IMR-90 (cell line): ENCODE measurements around the gene EBF3. TPM values are rescaled to one million over a fixed set of nuclear protein-coding genes. Genes with fewer than 3 reads are reported as not detected.

Experiments used
- ATAC-seq: fragments of 200-7000 bp; cut with Tn5 transposase; 2 replicates; pipeline ENCODE4 v1.9.1; 2020; ENCODE audit warnings: low read depth, mild to moderate bottlenecking, moderate library complexity
- BruUV-seq: library from RNA; stranded (reverse); fragments of 400-500 nt; replicated peaks from 2 replicates; lab custom pipeline; 2021; lab: Mats Ljungman, UMichigan
- CTCF ChIA-PET: fragments of 300-600 bp; formaldehyde crosslinking; extraction: SDS; loops from one replicate; lab custom pipeline; 2021; ENCODE audit warnings: antibody characterized with exemption; lab: Yijun Ruan, JAX
- POLR2A ChIA-PET: fragments of 300-600 bp; sonication (Branson Sonifier 250); formaldehyde crosslinking; loops from one replicate; lab custom pipeline; 2022; ENCODE audit warnings: antibody characterized with exemption; ENCODE audit not compliant: unreplicated experiment; lab: Charles Lee
- DNase-seq: peaks from one replicate; pipeline ENCODE4 v3.0.0; 2013
- H2AFZ ChIP-seq: replicated peaks from 2 replicates; pipeline ENCODE3; 2013; ENCODE audit warnings: low read length, mild to moderate bottlenecking; ENCODE audit not compliant: poor library complexity
- H2AK5ac ChIP-seq: 2 replicates; pipeline ENCODE4 v1.6.1; 2013; ENCODE audit warnings: low read depth, low read length, inconsistent platforms
- H2AK9ac ChIP-seq: replicated peaks from 2 replicates; pipeline ENCODE3; 2013; ENCODE audit warnings: mild to moderate bottlenecking, low read depth, low read length, moderate library complexity; ENCODE audit not compliant: poor library complexity
- H2BK120ac ChIP-seq: 2 replicates; pipeline ENCODE4 v1.6.1; 2013; ENCODE audit warnings: low read depth, low read length, inconsistent platforms
- H2BK15ac ChIP-seq: 3 replicates; pipeline ENCODE4 v1.6.1; 2013; ENCODE audit warnings: low read depth, low read length, inconsistent platforms
- H2BK20ac ChIP-seq: 2 replicates; pipeline ENCODE4 v1.6.1; 2013; ENCODE audit warnings: low read depth, mild to moderate bottlenecking, inconsistent platforms, low read length, moderate library complexity
- H2BK5ac ChIP-seq: 2 replicates; pipeline ENCODE4 v1.6.1; 2013; ENCODE audit warnings: mild to moderate bottlenecking, low read depth, low read length, inconsistent platforms; ENCODE audit not compliant: poor library complexity, severe bottlenecking
- H3K14ac ChIP-seq: replicated peaks from 2 replicates; pipeline ENCODE4 v1.6.1; 2013; ENCODE audit warnings: low read depth, low read length, inconsistent platforms
- H3K18ac ChIP-seq: 2 replicates; pipeline ENCODE4 v1.6.1; 2013; ENCODE audit warnings: low read depth, low read length, control low read depth
- H3K23ac ChIP-seq: 2 replicates; pipeline ENCODE4 v1.6.1; 2013; ENCODE audit warnings: low read depth, low read length, inconsistent platforms
- H3K27ac ChIP-seq: 2 replicates; pipeline ENCODE4 v1.5.1; 2013; ENCODE audit warnings: mild to moderate bottlenecking, control low read depth, low read length; ENCODE audit not compliant: insufficient read depth
- H3K27me3 ChIP-seq: 2 replicates; pipeline ENCODE4 v1.6.1; 2013; ENCODE audit warnings: low read length; ENCODE audit not compliant: control insufficient read depth, insufficient read depth
- H3K36me3 ChIP-seq: 2 replicates; pipeline ENCODE4 v1.6.1; 2013; ENCODE audit warnings: low read length, mixed read lengths; ENCODE audit not compliant: control insufficient read depth, insufficient read depth
- H3K4ac ChIP-seq: 2 replicates; pipeline ENCODE4 v1.6.1; 2013; ENCODE audit warnings: low read depth, low read length, inconsistent platforms
- H3K4me1 ChIP-seq: 2 replicates; pipeline ENCODE4 v1.6.1; 2013; ENCODE audit warnings: low read length, mixed read lengths; ENCODE audit not compliant: control insufficient read depth, insufficient read depth
- H3K4me2 ChIP-seq: 2 replicates; pipeline ENCODE4 v1.6.1; 2013; ENCODE audit warnings: low read depth, mild to moderate bottlenecking, control low read depth, low read length, moderate library complexity
- H3K4me3 ChIP-seq: 2 replicates; pipeline ENCODE4 v1.5.1; 2013; ENCODE audit warnings: low read depth, mild to moderate bottlenecking, control low read depth, low read length, moderate library complexity; ENCODE audit not compliant: insufficient read depth
- H3K56ac ChIP-seq: 2 replicates; pipeline ENCODE4 v1.6.1; 2013; ENCODE audit warnings: low read length, inconsistent platforms; ENCODE audit not compliant: insufficient read depth; ENCODE audit errors: extremely low read depth
- H3K79me1 ChIP-seq, 2 experiments: 2 replicates each; pipeline ENCODE4 v1.6.1; 2013; ENCODE audit warnings: low read length in 2 of 2, inconsistent platforms in 1 of 2, low read depth in 1 of 2
- H3K9ac ChIP-seq: 2 replicates; pipeline ENCODE4 v1.6.1; 2013; ENCODE audit warnings: low read depth, low read length, control low read depth
- H3K9me1 ChIP-seq: 2 replicates; pipeline ENCODE4 v1.6.1; 2013; ENCODE audit warnings: low read length, inconsistent platforms; ENCODE audit not compliant: insufficient read depth
- H3K9me3 ChIP-seq: 2 replicates; pipeline ENCODE4 v1.6.1; 2013; ENCODE audit warnings: low read length; ENCODE audit not compliant: control insufficient read depth, insufficient read depth
- H4K20me1 ChIP-seq: 2 replicates; pipeline ENCODE4 v1.6.1; 2013; ENCODE audit warnings: low read length, inconsistent platforms; ENCODE audit not compliant: insufficient read depth
- H4K5ac ChIP-seq: 2 replicates; pipeline ENCODE4 v1.6.1; 2013; ENCODE audit warnings: mild to moderate bottlenecking, low read depth, low read length, control low read depth
- H4K8ac ChIP-seq, 2 experiments: 2 replicates each; pipeline ENCODE4 v1.6.1; 2013; ENCODE audit warnings: low read depth in 2 of 2, low read length in 2 of 2, control low read depth in 1 of 2, inconsistent platforms in 1 of 2
- H4K91ac ChIP-seq: 2 replicates; pipeline ENCODE4 v1.6.1; 2013; ENCODE audit warnings: low read depth, low read length, inconsistent platforms; ENCODE audit not compliant: insufficient read depth
- POLR2A ChIP-seq: IDR thresholded peaks from 2 replicates; pipeline ENCODE4 v1.6.1; 2012; ENCODE audit warnings: mild to moderate bottlenecking, low read depth, low read length
- WGBS, 2 experiments: methylation state at CpG; one replicate each; pipeline versions ENCODE4 v1.1.5 to v1.1.7; 2013; ENCODE audit warnings: missing lambda C conversion rate in 2 of 2; ENCODE audit not compliant: insufficient read length in 1 of 2; ENCODE audit errors: extremely low coverage in 2 of 2; 5-methylcytosine and 5-hydroxymethylcytosine counted together
- dilution Hi-C: fragments of 300-500 bp; cut with HindIII; formaldehyde crosslinking; loops from one replicate; pipeline ENCODE4 v1.14.3; 2018; ENCODE audit warnings: low sequenced_read_pairs; ENCODE audit not compliant: unreplicated experiment
- in situ Hi-C: fragments of 300-500 bp; cut with MboI; formaldehyde crosslinking; loops from 3 replicates; pipeline ENCODE4 v1.14.3; 2019; ENCODE audit warnings: low sequenced_read_pairs, inconsistent platforms, mixed read lengths
- intact Hi-C: fragments of 100-400 bp; cut with micrococcal nuclease; formaldehyde crosslinking; loops from 2 replicates; pipeline ENCODE4 v1.10.0; 2022
- polyA plus RNA-seq, 3 experiments: library from polyadenylated mRNA; depleted of rRNA; stranded (reverse); fragments of >200 nt; gene quantifications; 2 replicates each; pipeline ENCODE4 v1.2.3, GENCODE V29; 2012; ENCODE audit warnings: low replicate concordance in 1 of 3
- total RNA-seq: library from RNA; depleted of rRNA; stranded (reverse); fragments of >200 nt; gene quantifications from 2 replicates; pipeline ENCODE4 v1.2.3, GENCODE V29; 2012

EBF3 gene
- total and polyA plus RNA-seq, 2 of the 4 experiments (the other 2 are of a cell fraction), result 0.36 to 0.70 TPM

GRCh38 chr10:129959544-129960480 lies 4.3 kb downstream of the EBF3 start:
- Histone ChIP-seq H3K4me1 (no peaks in the 10 kb centered on the region; the same call in 1 of the 2 replicates), H2BK5ac (no peak overlapping the region), H2AFZ (peak overlapping the region; percentile 63), H2BK15ac (no peak overlapping the region), H3K4me3 (no peak overlapping the region), H3K9me3 (no peaks in the 10 kb centered on the region), H3K27me3 (peaks cover 44% of the 10 kb centered on the region), H2AK5ac (no peak overlapping the region), H3K4me2 (no peak overlapping the region), H2AK9ac (no peak overlapping the region), H4K91ac (no peak overlapping the region), H3K14ac (no peak overlapping the region), H3K36me3 (peaks cover 5% of the 10 kb centered on the region; the same call in 1 of the 2 replicates), H3K79me1 (no peaks in the 10 kb centered on the region), H2BK20ac (no peak overlapping the region), H3K56ac (no peak overlapping the region), H3K9ac (no peak overlapping the region), H4K8ac (no peak overlapping the region), H3K18ac (no peak overlapping the region), H3K27ac (no peak overlapping the region), H3K23ac (no peak overlapping the region), H4K5ac (no peak overlapping the region), H3K4ac (no peak overlapping the region), H4K20me1 (no peaks in the 10 kb centered on the region), H3K9me1 (no peaks in the 10 kb centered on the region), H2BK120ac (no peak overlapping the region)
- ChIA-PET CTCF (interaction anchor here (0.7 kb wide), 1 partner anchor 108 kb away, joined by 3 read pairs; no protein-coding TSS in a partner anchor), POLR2A (interaction anchor here (0.6 kb wide), 1 partner anchor 623 kb away, joined by 3 read pairs; no protein-coding TSS in a partner anchor)
- ATAC-seq (no peak), DNase-seq (no peak)
- dilution Hi-C loops (no loop called here), in situ Hi-C loops (no loop called here), intact Hi-C loops (loop anchor here (5.0 to 10.0 kb wide), 3 partner anchors 493 to 863 kb away; partner anchors contain the start of gene MGMT)
- WGBS, 2 experiments, result 11% methylated on average over 18 of the region's 83 CpGs; no CpG with 5 or more reads in 1 of the 2 experiments
- no peak for TF ChIP-seq POLR2A
- no TSS peak for BruUV-seq
